Prostate gland (tissue), 2 donors: ENCODE results near the gene USP17L26. TPM values are rescaled to one million over a fixed set of nuclear protein-coding genes. Genes with fewer than 3 reads are reported as not detected.
"Not testable (repeated sequence)": the region's sequence is repeated elsewhere in the genome, so short reads cannot be mapped to it uniquely, and the experiment has no call there.

Experiments used
- DNase-seq: peaks from one replicate; pipeline ENCODE4 v3.0.0-alpha.2; 2019; ENCODE audit warnings: low spot score
- H3K27ac ChIP-seq, 2 donors: fragments of 200-600 bp; sonication (generic); 2 replicates each; pipeline ENCODE4 v1.5.1; 2017 to 2019
- H3K27me3 ChIP-seq: fragments of 200-600 bp; sonication (generic); replicated peaks from 2 replicates; pipeline ENCODE4 v1.5.1; 2019; ENCODE audit not compliant: insufficient read depth
- H3K36me3 ChIP-seq, 2 donors: fragments of 200-600 bp; sonication (generic); 1 replicate in 1 of 2; 2 replicates in 1 of 2; pipeline versions ENCODE4 v1.5.1 to v1.8.1; 2017 to 2019
- H3K4me1 ChIP-seq: fragments of 200-600 bp; sonication (generic); replicated peaks from 2 replicates; pipeline ENCODE4 v1.5.1; 2019
- H3K4me3 ChIP-seq, 2 donors: fragments of 200-600 bp; sonication (generic); 2 replicates each; pipeline ENCODE4 v1.5.1; 2017 to 2019
- H3K9me3 ChIP-seq: fragments of 200-600 bp; sonication (generic); 2 replicates; pipeline ENCODE4 v1.5.1; 2017
- POLR2A ChIP-seq: fragments of 450-650 bp; IDR thresholded peaks from one replicate; pipeline ENCODE4 v1.6.1; 2016; ENCODE audit warnings: antibody characterized with exemption, mild to moderate bottlenecking
- POLR2AphosphoS5 ChIP-seq: sonication (generic); formaldehyde crosslinking; IDR thresholded peaks from one replicate; pipeline ENCODE4 v1.6.1; 2017; ENCODE audit warnings: antibody characterized with exemption
- WGBS: methylation state at CpG from one replicate; pipeline ENCODE4 v1.1.5; 2018; 5-methylcytosine and 5-hydroxymethylcytosine counted together
- intact Hi-C: fragments of 100-400 bp; cut with DNase I; formaldehyde crosslinking; loops from one replicate; pipeline ENCODE4 v1.14.2; 2022
- total RNA-seq, 2 donors: library from RNA; depleted of rRNA; stranded (reverse); fragments of >200 nt; gene quantifications; one replicate each; pipeline ENCODE4 v1.1.0, GENCODE V29; 2016
- TF ChIP-seq, protein P1 (sequence below), 4 experiments: fragments of 200-600 bp in 2 of 4; fragments of 450-650 bp in 2 of 4; sonication (generic) in 2 of 4; IDR thresholded peaks; 1 replicate in 3 of 4; 2 replicates in 1 of 4; pipeline ENCODE4 v1.5.1; 2016 to 2019; ENCODE audit warnings: antibody characterized with exemption in 4 of 4, mild to moderate bottlenecking in 2 of 4, moderate library complexity in 2 of 4

Gene USP17L26
- total RNA-seq, 2 donors from 2014 or later, result not detected

DNA sequence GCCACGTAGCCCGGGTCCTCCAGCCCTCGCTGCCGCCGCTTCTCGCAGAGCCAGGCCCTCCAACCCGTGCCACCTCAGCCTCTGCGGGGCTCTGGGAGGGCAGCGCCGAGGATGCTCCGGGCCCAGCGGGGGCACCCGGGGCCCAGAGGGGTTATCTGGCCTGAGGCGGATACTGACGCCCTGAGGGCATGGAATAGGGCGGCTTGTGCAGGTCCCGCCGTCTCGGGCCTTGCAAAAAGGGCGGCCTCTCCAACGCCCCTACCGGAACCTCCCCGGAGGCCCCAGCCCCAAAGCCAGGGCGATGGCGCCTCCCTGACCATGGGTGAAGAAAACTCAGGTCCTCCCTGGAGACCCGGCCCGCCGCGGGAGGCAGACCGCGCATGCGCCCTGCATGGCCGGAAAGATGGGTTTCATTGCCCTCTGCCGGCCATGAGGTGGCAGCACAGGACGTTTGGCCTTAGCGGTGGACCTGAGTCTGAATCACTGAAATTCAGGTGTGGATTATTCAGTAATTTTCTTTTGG is 46.6 kb downstream of the USP17L26 start:
- DNase-seq, result peak; percentile 28
- H3K27ac ChIP-seq, intact Hi-C loops, H3K36me3 ChIP-seq, H3K9me3 ChIP-seq, H3K4me1 ChIP-seq, H3K27me3 ChIP-seq: not testable (repeated sequence)
- peak overlapping the region; percentile 35 to 38 for H3K4me3 ChIP-seq
- TF ChIP-seq, protein P1, sequence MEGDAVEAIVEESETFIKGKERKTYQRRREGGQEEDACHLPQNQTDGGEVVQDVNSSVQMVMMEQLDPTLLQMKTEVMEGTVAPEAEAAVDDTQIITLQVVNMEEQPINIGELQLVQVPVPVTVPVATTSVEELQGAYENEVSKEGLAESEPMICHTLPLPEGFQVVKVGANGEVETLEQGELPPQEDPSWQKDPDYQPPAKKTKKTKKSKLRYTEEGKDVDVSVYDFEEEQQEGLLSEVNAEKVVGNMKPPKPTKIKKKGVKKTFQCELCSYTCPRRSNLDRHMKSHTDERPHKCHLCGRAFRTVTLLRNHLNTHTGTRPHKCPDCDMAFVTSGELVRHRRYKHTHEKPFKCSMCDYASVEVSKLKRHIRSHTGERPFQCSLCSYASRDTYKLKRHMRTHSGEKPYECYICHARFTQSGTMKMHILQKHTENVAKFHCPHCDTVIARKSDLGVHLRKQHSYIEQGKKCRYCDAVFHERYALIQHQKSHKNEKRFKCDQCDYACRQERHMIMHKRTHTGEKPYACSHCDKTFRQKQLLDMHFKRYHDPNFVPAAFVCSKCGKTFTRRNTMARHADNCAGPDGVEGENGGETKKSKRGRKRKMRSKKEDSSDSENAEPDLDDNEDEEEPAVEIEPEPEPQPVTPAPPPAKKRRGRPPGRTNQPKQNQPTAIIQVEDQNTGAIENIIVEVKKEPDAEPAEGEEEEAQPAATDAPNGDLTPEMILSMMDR (IDR thresholded peaks at IDR 0.05), result peak in 3 of 4 experiments; percentile 54 to 61 (median 57)
- WGBS, result 28% methylated on average over 32 of the region's 36 CpGs

DNA sequence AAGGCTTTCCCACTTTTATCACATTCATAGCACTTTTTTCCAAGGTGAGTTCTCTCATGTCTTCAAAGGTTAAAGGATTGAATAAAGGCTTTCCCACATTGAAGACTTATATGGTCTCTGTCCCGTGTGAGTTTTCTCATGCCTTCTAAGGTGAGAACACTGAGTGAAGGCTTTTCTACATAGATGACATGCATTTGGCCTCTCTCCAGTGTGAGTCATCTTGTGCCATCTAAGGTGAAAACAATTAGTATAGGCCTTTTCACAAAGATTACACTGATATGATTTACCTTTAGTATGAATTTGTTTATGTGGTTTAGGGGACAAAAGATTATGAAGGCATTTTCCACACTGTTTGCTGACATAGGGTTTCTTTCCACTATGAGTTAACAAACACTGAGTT is 49.7 kb downstream of the USP17L26 start:
- TF ChIP-seq, protein P1 (IDR thresholded peaks at IDR 0.05), result no peak
- no peak for TF ChIP-seq POLR2AphosphoS5
- TF ChIP-seq POLR2A, result no peak
- Histone ChIP-seq H3K4me3 (no peak overlapping the region), H3K9me3 (no peaks in the 10 kb centered on the region), H3K36me3 (no peaks in the 10 kb centered on the region), H3K27ac (no peak overlapping the region), H3K27me3 (no peaks in the 10 kb centered on the region), H3K4me1 (no peaks in the 10 kb centered on the region)
- DNase-seq, result no peak
- 68% methylated on average over 1 of the region's 1 CpG for WGBS
- intact Hi-C loops, result no loop called here

Other genes starting within 250 kb of the USP17L26 start
- not detected for gene FAM90A26, start 164.2 kb upstream of the USP17L26 start, total RNA-seq
- gene USP17L10, start 124.0 kb upstream of the USP17L26 start, total RNA-seq, result not detected
- gene USP17L11, start 119.3 kb upstream of the USP17L26 start, total RNA-seq, result not detected
- gene USP17L12, start 114.5 kb upstream of the USP17L26 start, total RNA-seq, result not detected
- not detected for gene USP17L13, start 109.8 kb upstream of the USP17L26 start, total RNA-seq
- not detected for gene USP17L15, start 100.3 kb upstream of the USP17L26 start, total RNA-seq
- not detected for gene USP17L17, start 90.8 kb upstream of the USP17L26 start, total RNA-seq
- gene USP17L18, start 86.0 kb upstream of the USP17L26 start, total RNA-seq, result not detected
- not detected for gene USP17L19, start 81.3 kb upstream of the USP17L26 start, total RNA-seq
- gene USP17L20, start 76.5 kb upstream of the USP17L26 start, total RNA-seq, result not detected
- not detected for gene USP17L21, start 71.8 kb upstream of the USP17L26 start, total RNA-seq
- not detected for gene USP17L22, start 67.0 kb upstream of the USP17L26 start, total RNA-seq
- not detected for gene USP17L24, start 9.5 kb upstream of the USP17L26 start, total RNA-seq
- gene USP17L25, start 4.7 kb upstream of the USP17L26 start, total RNA-seq, result not detected
- gene USP17L5, start 4.7 kb downstream of the USP17L26 start, total RNA-seq, result not detected
- not detected for gene USP17L27, start 9.5 kb downstream of the USP17L26 start, total RNA-seq
- gene USP17L28, start 14.2 kb downstream of the USP17L26 start, total RNA-seq, result not detected
- gene USP17L29, start 19.0 kb downstream of the USP17L26 start, total RNA-seq, result not detected
- gene USP17L30, start 28.5 kb downstream of the USP17L26 start, total RNA-seq, result not detected
- not detected for gene DEFB131A, start 109.8 kb downstream of the USP17L26 start, total RNA-seq